Coronary artery (tissue), 2 donors: Measurements from ENCODE around the gene SUPT5H.

ENCODE experiments used
- DNase-seq: peaks from one replicate; pipeline ENCODE4 v3.0.0-alpha.2; 2017; ENCODE audit warnings: low spot score
- H3K27ac ChIP-seq, 2 donors: fragments of 200-600 bp; sonication (generic); one replicate each; pipeline ENCODE4 v1.5.1; 2016 to 2019
- H3K4me3 ChIP-seq: fragments of 200-600 bp; sonication (generic); 2 replicates; pipeline ENCODE4 v1.5.1; 2016; ENCODE audit warnings: mild to moderate bottlenecking, moderate library complexity
- CTCF ChIP-seq: fragments of 200-600 bp; sonication (generic); IDR thresholded peaks from one replicate; pipeline ENCODE4 v1.5.1; 2019; ENCODE audit warnings: antibody characterized with exemption

The SUPT5H gene

DNA sequence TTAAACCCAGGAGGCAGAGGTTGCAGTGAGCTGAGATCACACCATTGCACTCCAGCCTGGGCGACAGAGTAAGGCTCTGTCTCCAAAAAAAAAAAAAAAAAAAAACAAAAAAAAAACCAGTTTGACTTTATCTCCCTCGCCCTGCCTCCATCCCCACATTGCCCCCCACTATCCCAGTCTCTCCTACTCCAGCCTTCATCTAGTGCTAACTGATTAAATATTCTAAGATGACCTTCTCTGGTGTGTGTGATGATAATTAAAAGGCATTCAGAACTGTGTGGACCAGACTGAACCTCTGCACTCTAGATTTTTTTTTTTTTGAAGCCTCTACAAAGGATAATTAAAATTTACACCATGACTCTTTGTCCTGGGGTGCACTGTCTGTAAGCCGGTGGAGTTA is 47.4 kb downstream of the SUPT5H start:
- TF ChIP-seq CTCF: no peak
- H3K4me3 ChIP-seq: no peak overlapping the region
- no peak for DNase-seq
- H3K27ac ChIP-seq: no peak overlapping the region

DNA sequence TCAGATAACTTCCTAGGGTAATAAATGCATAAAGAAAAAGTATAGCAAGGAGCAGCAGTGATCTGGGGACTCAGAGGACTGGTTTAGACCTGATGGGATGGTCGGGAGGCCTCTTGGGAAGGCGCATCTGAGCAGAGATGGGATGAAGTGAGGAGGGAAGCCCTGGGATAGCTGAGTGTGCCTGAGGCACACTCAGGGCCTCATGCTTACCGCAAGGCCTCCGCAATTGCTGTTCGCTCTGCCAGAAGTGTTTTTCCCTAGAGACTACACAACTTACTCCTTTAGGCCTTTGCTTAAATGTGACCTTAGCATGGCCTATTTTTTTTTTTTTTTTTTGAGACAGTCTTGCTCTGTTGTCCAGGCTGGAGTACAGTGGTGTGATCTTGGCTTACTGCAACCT is 49.3 kb downstream of the SUPT5H start:
- no peak overlapping the region for H3K27ac ChIP-seq
- H3K4me3 ChIP-seq: no peak overlapping the region
- no peak for DNase-seq
- no peak for TF ChIP-seq CTCF

DNA sequence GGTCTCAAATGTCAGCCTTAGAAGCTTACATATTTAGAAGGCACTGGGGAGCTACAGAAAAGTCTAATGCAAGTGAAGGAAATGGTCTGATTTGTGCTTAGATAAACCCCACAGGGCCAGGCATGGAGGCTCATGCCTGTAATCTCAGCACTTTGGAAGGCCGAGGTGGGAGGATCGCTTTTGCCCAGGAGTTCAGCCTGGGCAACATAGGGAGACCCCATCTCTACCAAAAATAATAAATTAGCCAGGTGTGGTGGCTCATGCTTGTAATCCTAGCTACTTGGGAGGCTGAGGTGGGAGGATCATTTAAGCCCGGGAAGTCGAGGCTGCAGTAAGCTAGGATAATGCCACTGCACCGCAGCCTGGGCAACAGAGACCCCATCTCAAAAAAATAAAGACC is 50.7 kb downstream of the SUPT5H start:
- Histone ChIP-seq H3K27ac (no peak overlapping the region), H3K4me3 (no peak overlapping the region)
- DNase-seq: no peak
- no peak for TF ChIP-seq CTCF

DNA sequence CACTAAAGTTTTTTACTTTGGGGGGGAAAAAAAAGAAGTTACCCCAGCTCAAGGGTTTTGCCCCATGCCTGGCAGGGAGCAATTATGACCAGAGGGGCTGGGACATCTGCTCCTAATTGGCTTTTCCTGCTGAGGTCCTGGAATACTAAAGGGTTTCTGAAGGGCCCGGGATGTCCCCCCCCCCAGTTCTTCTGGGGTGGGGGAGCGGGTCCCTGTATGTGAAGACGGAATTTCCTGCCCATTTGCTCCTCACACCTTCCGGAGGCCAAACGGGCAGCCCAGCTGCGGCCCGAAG is 52.3 kb downstream of the SUPT5H start:
- TF ChIP-seq CTCF: no peak
- H3K27ac ChIP-seq: no peak overlapping the region

GRCh38 chr19:39497996-39498797 is 52.8 kb downstream of the SUPT5H start:
- H3K27ac ChIP-seq: no peak overlapping the region
- H3K4me3 ChIP-seq: peak overlapping the region; percentile 47
- TF ChIP-seq CTCF: no peak
- no peak for DNase-seq

More for the DNA sequence above, 52.3 kb downstream of the SUPT5H start:
- H3K4me3 ChIP-seq: peak overlapping the region; percentile 47
- no peak for DNase-seq

DNA sequence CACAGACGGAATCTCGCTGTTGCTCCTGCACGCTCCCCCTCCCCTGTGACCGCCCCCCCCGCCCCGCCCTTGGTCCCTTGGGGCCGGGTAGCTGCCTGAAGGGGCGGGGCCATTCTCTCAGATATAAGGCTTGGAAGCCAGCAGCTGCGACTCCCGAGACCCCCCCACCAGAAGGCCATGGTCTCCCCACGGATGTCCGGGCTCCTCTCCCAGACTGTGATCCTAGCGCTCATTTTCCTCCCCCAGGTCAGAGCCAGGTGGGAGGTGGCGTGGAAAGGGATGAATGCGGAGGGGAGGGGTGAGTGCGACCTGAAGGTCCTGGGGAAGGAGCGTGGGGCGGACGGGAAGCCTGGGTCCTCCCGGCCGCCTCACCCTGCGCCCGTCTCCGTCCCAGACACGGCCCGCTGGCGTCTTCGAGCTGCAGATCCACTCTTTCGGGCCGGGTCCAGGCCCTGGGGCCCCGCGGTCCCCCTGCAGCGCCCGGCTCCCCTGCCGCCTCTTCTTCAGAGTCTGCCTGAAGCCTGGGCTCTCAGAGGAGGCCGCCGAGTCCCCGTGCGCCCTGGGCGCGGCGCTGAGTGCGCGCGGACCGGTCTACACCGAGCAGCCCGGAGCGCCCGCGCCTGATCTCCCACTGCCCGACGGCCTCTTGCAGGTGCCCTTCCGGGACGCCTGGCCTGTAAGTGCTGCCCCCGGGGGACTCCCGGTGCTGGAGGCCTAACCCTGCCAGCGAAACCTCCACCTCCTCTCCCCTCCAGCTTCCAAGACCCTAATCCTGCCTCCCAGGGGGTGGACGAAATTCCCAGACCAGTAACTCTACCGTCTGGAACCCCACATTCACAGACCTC is 53.6 kb downstream of the SUPT5H start, which contains the start of gene DLL3:
DLL3 (plus strand) TSS at position 150 of the 845 bp plus-strand sequence; CDS start at position 178, 28 bp downstream.
- no peak for DNase-seq
- TF ChIP-seq CTCF: no peak
- Histone ChIP-seq H3K27ac (no peak within 1 kb of the TSS), H3K4me3 (peak within 1 kb of the TSS; percentile 47)
